ENCODE data around the gene ZNF488. TPM values are rescaled to one million over a fixed set of nuclear protein-coding genes. Genes with fewer than 3 reads are reported as not detected.

The ZNF488 gene
- total RNA-seq, 1 experiment from 2014 or later: 11.8 TPM

GRCh38 chr10:47360419-47361040, 23.6 kb downstream of the ZNF488 start:
- ATAC-seq (no peak), DNase-seq (ENCODE audit: low read depth, low spot score) (no peak)
- Histone ChIP-seq H3K36me3 (ENCODE audit: control insufficient read depth, insufficient read depth, low read length) (no peaks in the 10 kb centered on the region), H3K4me3 (ENCODE audit: low read depth in 2 of 2, low read length in 2 of 2) (no peak overlapping the region), H3K27me3 (ENCODE audit: control insufficient read depth, insufficient read depth, low read length) (no peaks in the 10 kb centered on the region), H3K9me3 (ENCODE audit: control insufficient read depth, insufficient read depth, low read depth, low read length) (no peaks in the 10 kb centered on the region), H3K4me1 (ENCODE audit: control insufficient read depth, insufficient read depth, low read length) (peaks cover 4% of the 10 kb centered on the region; the same call in 1 of the 2 replicates), H3K27ac (ENCODE audit: low read length) (no peak overlapping the region)
- POLR2A ChIA-PET: no interaction called here
- BruUV-seq (replicated peaks): no TSS peak
- in situ Hi-C loops (cut with HindIII; ENCODE audit: low pct_unique_long_range_greater_than_20kb, low sequenced_read_pairs) (no loop called here), intact Hi-C loops (cut with micrococcal nuclease; ENCODE audit: unreplicated experiment) (no loop called here)
- TF ChIP-seq REST (IDR thresholded peaks at IDR 0.05; ENCODE audit: insufficient read depth in 1 of 2, low read depth in 2 of 2, low read length in 1 of 2) (no peak), SIN3A (IDR thresholded peaks at IDR 0.05; ENCODE audit: borderline replicate concordance, insufficient read depth, low read depth, low read length) (no peak), TCF7L2 (IDR thresholded peaks at IDR 0.05; ENCODE audit: low read depth, low read length) (no peak), CTCF (IDR thresholded peaks at IDR 0.05) (no peak), POLR2AphosphoS5 (IDR thresholded peaks at IDR 0.05; ENCODE audit: low read depth, low read length) (no peak)
- CTCF ChIA-PET: interaction anchor here (0.9 kb wide), 1 partner anchor 43 kb away, joined by 3 read pairs; no protein-coding TSS in a partner anchor

- no peaks in the 10 kb centered on the region for H3K36me3 ChIP-seq (ENCODE audit: control insufficient read depth, insufficient read depth, low read length)
- in situ Hi-C loops (cut with HindIII; ENCODE audit: low pct_unique_long_range_greater_than_20kb, low sequenced_read_pairs): no loop called here
- TF ChIP-seq TCF7L2 (IDR thresholded peaks at IDR 0.05; ENCODE audit: low read depth, low read length): no peak
- no peak for TF ChIP-seq POLR2AphosphoS5 (IDR thresholded peaks at IDR 0.05; ENCODE audit: low read depth, low read length)
- no peak for TF ChIP-seq SIN3A (IDR thresholded peaks at IDR 0.05; ENCODE audit: borderline replicate concordance, insufficient read depth, low read depth, low read length)
- TF ChIP-seq CTCF (IDR thresholded peaks at IDR 0.05): no peak
- no peak for TF ChIP-seq REST (IDR thresholded peaks at IDR 0.05; ENCODE audit: insufficient read depth in 1 of 2, low read depth in 2 of 2, low read length in 1 of 2)
- peaks cover 4% of the 10 kb centered on the region; the same call in 1 of the 2 replicates for H3K4me1 ChIP-seq (ENCODE audit: control insufficient read depth, insufficient read depth, low read length)
- no peak overlapping the region for H3K27ac ChIP-seq (ENCODE audit: low read length)
- no peaks in the 10 kb centered on the region for H3K9me3 ChIP-seq (ENCODE audit: control insufficient read depth, insufficient read depth, low read depth, low read length)
- H3K4me3 ChIP-seq (ENCODE audit: low read depth in 2 of 2, low read length in 2 of 2): no peak overlapping the region
- no TSS peak for BruUV-seq (replicated peaks)
- ChIA-PET POLR2A (interaction anchor here (0.6 kb wide), 1 partner anchor 24 kb away, joined by 3 read pairs; the partner anchor contains the start of gene ZNF488), CTCF (interaction anchor here (0.9 kb wide), 1 partner anchor 44 kb away, joined by 3 read pairs; no protein-coding TSS in a partner anchor)
- ATAC-seq (no peak), DNase-seq (ENCODE audit: low read depth, low spot score) (no peak)
- intact Hi-C loops (cut with micrococcal nuclease; ENCODE audit: unreplicated experiment): no loop called here
- no peaks in the 10 kb centered on the region for H3K27me3 ChIP-seq (ENCODE audit: control insufficient read depth, insufficient read depth, low read length)
Observed at GRCh38 chr10:47359626-47360418, 24.3 kb downstream of the ZNF488 start.
